GM18508 (cell line): ENCODE measurements around the gene C5orf24.
"Not testable (repeated sequence)": the region's sequence is repeated elsewhere in the genome, so short reads cannot be mapped to it uniquely, and the experiment has no call there.

ENCODE experiments used
- ATAC-seq: cut with Tn5 transposase; IDR thresholded peaks from one replicate; pipeline ENCODE4 v1.9.1; 2021; ENCODE audit warnings: moderate number of reproducible peaks; ENCODE audit not compliant: insufficient read depth, unreplicated experiment

The C5orf24 gene

DNA sequence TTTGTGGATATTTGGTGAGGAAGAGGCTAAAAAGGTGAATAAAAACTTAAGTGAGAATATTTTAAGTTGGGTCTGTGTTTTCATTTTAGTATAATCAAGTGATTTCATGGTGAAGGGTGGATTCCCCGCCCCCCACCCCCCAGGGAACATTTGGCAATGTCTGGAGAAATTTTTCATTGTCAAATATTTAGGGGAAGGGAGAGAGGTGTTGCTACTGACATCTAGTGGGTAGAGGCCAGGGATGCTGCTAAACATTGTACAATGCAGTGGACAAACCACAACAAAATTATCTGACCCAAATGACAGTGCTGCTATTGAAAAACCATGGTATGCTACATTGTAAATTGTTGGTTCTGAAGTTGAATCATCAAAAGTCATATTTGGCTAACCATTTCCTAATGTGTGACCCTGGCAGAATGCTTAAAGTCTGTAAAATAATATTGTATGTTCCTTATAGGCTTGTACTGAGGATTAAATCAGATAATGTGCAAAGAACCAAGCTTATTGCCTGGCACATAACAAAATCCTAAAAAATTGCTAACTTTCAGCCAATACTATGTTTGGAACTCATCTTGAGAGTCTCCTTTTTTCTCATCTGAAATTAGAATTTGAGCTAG lies 5.6 kb downstream of the C5orf24 start:
- ATAC-seq, result no peak

DNA sequence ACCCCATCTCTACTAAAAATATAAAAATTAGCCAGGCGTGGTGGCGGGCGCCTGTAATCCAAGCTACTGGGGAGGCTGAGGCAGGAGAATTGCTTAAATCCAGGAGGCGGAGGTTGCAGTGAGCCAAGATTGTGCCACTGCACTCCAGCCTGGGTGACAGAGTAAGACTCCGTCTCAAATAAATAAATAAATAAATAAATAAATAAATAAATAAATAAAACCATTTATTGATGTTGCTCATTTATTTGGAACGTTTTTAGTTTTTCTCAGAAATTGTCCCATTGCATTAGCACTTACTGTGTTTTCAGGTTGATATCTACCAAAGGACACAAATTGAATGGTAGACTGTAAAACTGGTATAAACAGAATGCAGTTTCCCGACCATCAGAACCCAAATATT lies 10.7 kb downstream of the C5orf24 start:
- ATAC-seq, result not testable (repeated sequence)

DNA sequence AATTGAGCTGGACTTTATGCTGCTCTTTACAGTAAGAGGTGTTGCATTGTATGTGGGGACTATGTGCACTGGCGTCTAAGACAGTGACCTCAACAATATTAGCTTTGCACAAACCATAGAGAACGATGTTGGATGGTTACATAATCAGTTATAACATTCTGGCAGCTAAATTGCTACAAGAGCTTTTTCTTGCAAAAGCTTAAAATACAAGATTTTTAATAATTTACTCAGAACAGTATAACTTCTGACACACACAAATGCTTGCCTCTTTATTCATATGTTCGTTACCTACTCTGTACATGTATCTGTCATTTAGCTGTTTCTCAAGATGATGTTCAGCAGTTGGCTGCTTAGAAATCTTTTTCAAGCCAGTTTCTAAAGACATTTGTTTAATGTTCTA lies 11.6 kb downstream of the C5orf24 start:
- ATAC-seq, result no peak

DNA sequence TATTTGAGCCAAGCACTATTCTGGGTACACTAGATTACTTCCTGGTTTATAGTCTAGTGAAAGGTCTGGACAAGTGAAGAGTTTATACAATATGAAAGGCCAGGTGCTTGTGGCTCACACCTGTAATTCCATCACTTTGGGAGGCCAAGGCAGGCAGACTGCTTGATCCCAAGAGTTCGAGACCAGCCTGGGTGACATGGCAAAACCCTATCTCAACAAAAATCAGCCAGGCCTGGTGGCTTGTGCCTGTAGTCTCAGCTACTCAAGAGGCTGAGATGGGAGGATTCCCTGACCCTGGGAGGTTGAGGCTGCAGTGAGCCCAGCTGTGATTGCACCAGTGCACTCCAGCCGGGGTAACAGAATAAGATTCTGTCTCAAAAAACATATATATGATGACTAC lies 18.9 kb downstream of the C5orf24 start:
- ATAC-seq, result no peak

DNA sequence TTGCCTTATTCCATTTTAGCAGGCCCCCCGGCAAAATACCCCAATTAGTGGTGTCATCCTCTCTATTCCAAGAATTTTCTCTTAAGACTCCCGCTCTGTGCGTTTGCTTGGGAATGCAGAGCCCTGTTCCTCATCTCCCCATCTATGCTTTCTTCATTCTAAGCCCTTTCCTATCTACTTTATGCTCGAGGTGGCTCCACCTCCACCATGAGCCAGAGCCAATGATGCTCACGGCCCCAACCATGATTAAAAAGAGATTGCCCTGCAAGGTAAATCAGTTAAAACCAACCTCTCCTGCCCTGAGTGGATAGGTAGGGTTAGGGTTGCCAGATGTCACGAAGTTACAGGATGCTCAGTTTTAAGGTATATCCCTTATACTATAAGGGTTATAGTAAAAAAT lies 27.7 kb downstream of the C5orf24 start:
- no peak for ATAC-seq

DNA sequence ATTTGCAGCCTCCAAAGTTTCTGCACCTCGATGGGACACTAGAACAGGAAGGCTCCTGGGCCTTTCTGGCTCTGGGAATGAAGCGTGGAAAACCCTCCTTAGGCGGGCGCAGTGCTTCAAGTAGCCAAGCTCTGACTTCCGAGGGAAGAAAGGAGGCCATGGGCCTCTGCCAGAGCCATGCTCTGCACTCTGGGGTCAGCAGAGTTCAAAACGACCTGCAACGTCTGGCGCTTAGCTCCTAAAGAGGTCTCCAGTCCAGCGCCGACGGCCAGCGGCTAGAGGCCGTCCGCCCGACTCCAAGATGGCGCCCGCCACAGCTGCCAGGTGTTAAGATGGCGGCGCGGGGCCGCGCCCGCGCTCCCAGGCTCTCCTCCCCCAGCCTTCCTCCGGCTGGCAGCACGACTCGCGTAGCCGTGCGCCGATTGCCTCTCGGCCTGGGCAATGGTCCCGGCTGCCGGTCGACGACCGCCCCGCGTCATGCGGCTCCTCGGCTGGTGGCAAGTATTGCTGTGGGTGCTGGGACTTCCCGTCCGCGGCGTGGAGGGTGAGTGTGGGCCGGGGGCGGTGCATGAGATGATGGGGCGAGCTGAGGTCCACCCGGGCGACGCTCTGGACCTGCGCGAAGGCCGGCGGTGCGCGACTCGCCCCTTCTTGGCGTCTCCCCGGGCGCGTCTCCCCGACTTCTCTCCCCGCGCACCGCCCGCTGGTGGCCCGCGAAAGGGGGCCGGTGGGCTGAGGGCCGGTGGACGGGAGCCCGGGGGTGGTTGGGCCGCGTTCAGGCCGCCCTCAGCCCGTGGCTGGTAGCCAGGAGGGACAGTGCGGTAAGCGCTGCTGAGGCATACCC lies 28.4 kb downstream of the C5orf24 start, which contains the start of gene TXNDC15:
TXNDC15 (plus strand) TSS at position 385 of the 844 bp plus-strand sequence; CDS start at position 442, 57 bp downstream.
- peak; percentile 49 for ATAC-seq

DNA sequence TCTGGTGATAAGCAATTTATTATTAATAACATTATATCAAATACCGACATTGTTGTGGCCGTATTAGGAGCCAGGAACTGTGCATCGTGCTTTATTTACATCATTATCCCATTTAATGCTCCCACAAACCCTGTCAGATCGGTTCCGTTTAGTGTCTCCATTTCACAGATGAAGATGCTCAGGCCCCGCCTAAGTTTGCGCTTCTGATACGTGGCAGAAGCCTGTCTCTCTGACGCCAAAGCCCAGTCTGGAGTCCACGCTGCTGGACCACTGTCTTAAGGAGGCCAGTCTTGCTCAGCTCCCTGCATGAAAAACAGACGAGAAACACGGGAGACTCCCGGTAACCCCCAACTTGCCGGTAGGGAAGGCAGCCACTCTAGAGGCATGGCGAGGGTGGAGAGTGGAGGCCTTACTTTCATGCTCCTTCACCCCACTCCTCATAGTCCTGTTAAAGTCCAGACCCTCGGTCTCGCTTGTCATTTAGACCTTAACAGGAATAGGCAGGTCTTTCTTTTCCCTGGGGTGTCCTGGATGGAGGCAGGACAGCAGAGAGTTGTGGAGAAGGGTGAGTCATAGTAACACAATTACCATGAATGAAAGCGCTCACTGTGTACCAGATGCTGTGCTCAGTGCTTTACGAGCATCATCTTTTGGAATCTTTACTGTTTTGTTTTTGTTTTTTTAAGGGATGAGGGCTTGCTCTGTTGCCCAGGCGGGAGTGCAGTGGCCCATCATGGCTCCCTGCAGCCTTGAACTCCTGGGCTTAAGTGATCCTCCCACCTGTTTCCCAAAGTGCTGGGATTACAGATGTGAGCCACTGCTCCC lies 29.3 kb downstream of the C5orf24 start:
- no peak for ATAC-seq

DNA sequence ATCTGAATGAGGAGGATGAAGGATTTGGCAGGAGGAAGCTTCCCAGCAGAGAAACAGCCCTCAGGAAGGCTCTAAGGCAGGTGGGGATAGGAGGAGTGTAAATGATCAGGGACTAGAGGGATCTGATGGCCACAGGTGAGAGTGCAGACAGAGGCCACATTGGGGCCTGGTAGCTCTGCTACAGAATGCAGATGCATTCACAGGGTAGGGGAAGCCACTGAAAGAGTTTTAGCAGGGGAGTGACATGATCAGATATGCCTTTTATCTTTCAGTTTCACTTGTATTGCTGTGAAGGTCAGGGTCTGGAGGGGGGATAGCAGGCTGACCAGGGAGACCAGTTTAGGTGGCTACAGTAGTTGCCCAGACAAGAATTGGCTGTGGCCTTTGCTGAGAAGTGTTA lies 31.4 kb downstream of the C5orf24 start:
- no peak for ATAC-seq

DNA sequence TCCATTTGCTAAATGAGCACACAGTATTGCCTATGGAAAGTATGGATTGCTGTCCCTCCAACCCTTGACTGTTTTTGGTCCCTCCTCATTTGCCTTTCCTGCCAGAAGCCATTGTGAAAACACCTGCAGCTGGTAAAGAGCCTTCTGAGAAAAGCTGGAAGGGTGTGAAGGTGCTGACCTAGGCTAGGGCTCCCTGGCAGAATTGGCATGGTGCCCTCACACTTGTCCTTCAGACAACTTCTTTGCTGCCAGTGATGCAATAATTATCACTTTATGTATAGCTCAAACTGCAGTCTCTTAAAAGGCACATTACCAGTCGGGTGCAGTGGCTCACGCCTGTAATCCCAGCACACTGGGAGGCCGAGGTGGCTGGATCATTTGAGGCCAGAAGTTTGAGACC lies 32.6 kb downstream of the C5orf24 start:
- no peak for ATAC-seq

DNA sequence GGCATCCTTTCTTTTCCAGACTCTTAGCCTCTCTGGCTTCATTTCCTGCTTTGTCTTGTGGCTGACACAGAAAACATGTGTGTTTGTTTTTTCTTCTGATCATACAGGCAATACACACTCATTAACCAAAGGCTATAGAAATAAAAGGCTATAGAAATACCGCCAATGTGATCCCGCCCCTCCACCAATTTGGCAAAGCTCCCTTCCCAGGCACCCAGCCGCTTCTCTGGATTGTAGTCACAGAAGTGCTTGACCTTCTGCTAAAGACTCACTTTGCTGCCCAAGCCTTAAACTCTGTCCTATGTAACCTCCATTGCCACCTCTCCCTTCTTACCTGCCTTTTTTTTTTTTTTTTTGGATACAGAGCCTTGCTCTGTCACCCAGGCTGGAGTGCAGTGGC lies 33.7 kb downstream of the C5orf24 start:
- no peak for ATAC-seq

DNA sequence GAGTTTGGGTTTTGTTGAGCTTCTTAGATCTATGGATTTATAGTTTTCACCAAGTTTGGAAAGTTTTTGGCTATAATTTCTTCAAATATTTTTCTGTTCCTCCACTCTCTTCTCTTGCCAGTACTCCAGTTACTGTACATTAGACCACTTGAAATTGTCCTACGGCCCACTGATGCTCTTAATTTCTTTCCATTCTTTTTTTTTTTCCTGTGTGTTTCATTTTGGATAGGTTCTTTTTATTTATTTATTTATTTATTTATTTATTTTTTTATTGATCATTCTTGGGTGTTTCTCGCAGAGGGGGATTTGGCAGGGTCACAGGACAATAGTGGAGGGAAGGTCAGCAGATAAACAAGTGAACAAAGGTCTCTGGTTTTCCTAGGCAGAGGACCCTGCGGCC lies 35.2 kb downstream of the C5orf24 start:
- ATAC-seq, result not testable (repeated sequence)

DNA sequence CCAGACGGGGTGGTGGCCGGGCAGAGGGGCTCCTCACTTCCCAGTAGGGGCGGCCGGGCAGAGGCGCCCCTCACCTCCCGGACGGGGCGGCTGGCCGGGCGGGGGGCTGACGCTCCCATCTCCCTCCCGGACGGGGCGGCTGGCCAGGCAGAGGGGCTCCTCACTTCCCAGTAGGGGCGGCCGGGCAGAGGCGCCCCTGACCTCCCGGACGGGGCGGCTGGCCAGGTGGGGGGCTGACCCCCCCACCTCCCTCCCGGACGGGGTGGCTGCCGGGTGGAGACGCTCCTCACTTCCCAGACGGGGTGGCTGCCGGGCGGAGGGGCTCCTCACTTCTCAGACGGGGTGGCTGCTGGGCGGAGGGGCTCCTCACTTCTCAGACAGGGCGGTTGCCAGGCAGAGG lies 35.9 kb downstream of the C5orf24 start:
- not testable (repeated sequence) for ATAC-seq

DNA sequence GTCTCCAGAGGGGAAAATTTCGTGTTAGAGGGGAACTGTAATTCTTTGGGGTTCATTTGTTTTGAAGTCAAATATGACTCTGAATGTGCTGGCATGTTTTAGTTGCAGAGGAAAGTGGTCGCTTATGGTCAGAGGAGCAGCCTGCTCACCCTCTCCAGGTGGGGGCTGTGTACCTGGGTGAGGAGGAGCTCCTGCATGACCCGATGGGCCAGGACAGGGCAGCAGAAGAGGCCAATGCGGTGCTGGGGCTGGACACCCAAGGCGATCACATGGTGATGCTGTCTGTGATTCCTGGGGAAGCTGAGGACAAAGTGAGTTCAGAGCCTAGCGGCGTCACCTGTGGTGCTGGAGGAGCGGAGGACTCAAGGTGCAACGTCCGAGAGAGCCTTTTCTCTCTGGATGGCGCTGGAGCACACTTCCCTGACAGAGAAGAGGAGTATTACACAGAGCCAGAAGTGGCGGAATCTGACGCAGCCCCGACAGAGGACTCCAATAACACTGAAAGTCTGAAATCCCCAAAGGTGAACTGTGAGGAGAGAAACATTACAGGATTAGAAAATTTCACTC lies 41.9 kb downstream of the C5orf24 start:
- no peak for ATAC-seq

DNA sequence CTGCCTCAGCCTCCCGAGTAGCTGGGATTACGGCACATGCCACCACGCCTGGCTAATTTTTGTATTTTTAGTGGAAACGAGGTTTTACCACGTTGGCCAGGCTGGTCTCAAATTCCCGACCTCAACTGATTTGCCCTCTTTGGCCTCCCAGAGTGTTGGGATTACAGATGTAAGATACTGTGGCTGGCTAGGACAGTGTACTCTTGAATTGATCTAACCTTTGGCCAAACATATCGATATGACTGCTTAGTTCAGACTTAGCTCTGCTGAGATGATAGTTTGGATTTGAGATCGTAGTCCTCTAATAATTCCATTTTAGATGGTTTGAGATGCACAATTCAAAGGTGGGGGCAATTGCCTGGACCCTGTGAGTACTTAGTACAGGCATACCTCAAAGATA lies 43.6 kb downstream of the C5orf24 start:
- no peak for ATAC-seq

DNA sequence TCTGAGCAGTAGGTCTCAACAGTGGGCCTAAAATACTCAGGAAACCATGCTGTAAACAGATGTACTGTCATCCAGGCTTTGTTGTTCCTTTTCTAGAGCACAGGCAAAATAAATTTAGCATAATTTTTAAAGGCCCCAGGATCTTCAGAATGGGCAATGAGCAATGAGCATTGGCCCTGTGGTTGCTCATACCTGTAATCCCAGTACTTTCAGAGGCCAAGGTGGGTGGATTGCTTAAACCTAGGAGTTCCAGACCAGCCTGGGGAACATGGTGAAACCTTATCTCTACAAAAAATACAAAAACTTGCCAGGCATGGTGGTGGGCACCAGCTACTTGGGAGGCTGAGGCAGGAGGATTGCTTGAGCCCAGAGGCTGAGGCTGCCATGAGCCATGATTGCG lies 45.7 kb downstream of the C5orf24 start:
- no peak for ATAC-seq

DNA sequence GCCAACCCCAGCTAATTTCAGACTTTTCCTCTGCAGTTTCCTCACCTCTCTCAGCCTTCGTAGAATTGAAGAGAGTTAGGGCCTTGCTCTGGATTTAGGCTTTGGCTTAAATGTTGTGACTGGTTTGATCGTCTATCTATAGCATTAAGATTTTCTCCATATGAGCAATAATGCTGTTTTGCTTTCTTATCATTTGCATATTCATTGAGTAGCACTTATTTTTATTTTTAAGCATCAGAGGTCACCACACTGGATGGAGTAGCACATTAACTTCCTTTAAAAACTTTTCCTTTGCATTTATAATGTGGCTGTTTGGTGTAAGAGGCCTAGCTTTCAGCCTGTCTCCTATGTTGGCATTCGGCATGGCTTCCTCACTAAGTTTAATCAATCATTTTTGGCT lies 46.5 kb downstream of the C5orf24 start:
- no peak for ATAC-seq

DNA sequence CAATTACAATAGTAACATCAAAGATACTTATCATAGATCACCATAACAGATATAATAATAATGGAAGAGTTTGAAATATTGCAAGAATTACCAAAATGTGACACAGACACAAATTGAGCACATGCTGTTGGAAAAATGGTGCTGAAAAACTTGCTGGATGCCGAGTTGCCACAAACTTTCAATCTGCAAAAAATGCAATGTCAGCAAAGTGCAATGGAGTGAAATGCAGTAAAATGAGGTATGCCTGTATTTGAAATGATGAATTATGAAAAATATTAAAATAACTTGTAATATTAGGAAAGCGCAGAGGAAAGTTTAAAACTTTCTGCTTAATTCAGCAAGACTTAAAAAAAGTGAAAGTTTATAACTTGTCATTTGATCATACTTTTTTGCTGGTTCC lies 47.2 kb downstream of the C5orf24 start:
- ATAC-seq, result no peak

DNA sequence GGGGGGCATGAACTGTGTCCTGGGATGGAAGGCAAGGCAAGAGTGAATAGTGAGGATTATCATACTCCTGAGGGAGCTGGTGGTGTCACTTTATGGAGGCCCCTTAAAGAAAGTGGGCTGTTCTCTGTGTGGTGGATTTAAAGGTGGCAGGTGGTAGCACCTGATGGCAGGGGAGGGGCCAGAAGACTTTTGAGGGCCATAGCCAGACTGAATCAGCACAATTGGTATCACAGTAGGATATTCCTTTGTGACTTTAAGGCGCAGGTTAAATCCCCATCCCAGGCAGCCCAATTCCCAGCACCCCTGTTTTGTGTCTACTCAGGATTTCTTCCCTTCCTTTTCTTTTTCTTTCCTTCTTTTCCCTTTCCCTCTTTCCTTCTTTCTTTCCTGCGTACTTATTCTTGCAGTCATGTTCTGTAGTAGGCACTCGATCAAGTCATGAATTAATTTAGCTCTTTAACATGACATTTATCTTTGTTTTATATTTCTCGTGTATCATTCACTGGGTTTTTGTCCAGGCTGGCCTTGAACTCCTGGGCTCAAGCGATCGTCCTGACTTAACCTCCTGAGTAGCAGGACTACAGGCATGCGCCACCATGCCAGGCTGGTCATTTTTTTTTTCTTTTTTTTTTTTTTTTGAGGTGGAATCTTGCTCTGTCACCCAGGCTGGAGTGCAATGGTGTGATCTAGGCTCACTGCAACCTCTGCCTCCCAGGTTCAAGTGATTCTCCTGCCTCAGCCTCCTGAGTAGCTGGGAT lies 48.2 kb downstream of the C5orf24 start:
- no peak for ATAC-seq

DNA sequence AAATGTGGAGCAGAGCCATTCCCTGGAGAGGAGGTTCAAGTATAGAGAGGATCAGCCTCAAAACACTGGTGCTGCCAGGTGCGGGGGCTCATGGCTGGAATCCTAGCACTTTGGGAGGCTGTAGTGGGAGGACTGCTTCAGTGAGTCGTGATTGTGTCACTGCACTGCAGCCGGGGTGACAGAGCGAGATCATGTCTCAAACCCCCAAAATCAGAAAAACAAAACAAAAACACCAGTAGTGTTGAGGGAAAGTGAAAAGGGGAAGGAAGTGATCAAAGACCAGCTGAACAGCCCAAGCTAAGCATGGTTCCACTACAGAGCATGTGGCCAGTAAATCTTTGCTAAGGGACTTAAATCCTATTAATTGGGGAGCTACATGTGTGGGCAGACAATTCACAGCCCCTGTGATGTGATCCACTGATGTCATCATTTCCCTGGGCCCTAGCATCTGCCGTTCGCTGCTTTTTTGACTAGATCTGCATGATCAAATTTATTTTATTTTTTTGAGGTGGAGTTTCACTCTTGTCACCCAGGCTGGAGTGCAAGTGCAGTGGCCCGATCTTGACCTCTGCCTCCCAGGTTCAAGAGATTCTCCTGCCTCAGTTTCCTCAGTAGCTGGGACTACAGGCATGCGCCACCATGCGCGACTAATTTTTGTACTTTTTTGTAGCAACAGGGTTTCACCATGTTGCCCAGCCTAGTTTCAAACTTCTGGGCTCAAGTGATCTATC lies 56.5 kb downstream of the C5orf24 start:
- peak; percentile 35 for ATAC-seq
